GM19351 (cell line): ENCODE data around the gene NUSAP1.
"Not testable (repeated sequence)": the region's sequence is repeated elsewhere in the genome, so short reads cannot be mapped to it uniquely, and the experiment has no call there.

Experiments
- ATAC-seq: cut with Tn5 transposase; IDR thresholded peaks from one replicate; pipeline ENCODE4 v1.9.1; 2021; ENCODE audit warnings: mild to moderate bottlenecking, moderate library complexity; ENCODE audit not compliant: unreplicated experiment

The NUSAP1 gene

GRCh38 chr15:41331833-41332193 is 868 bp upstream of the NUSAP1 start:
- ATAC-seq, result no peak

DNA sequence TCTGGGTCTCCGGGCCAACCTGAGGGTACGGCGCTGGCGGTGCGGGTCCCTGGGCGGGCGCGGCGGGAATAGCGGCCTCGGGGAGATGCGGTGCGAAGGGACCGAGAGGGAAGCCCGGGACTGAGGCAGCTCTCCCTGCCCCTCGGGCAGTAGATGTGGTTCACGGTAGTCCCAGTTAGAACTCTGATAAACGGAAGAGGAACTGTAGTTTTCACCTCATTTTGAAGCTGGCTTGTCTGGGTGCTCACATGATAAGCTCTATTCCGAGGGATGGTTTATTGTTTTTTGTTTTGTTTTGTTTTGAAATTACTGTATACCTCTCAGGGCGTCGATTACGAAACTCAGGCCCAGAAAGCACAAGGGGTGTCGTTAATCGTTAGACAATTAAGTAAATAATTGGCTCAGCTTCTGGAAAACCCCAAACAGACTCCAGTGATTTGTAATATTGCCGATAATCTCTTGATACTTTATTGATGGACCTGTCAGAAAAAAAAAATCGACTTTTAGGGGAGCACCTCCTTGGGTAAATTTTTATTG is 413 bp downstream of the NUSAP1 start:
- ATAC-seq, result peak; percentile 13

GRCh38 chr15:41334293-41335120 is 1.8 kb downstream of the NUSAP1 start:
- ATAC-seq, result no peak

- no peak for ATAC-seq
These were observed 3.9 kb downstream of the NUSAP1 start for GRCh38 chr15:41336549-41336948.

GRCh38 chr15:41337047-41337446 is 4.4 kb downstream of the NUSAP1 start:
- no peak for ATAC-seq

DNA sequence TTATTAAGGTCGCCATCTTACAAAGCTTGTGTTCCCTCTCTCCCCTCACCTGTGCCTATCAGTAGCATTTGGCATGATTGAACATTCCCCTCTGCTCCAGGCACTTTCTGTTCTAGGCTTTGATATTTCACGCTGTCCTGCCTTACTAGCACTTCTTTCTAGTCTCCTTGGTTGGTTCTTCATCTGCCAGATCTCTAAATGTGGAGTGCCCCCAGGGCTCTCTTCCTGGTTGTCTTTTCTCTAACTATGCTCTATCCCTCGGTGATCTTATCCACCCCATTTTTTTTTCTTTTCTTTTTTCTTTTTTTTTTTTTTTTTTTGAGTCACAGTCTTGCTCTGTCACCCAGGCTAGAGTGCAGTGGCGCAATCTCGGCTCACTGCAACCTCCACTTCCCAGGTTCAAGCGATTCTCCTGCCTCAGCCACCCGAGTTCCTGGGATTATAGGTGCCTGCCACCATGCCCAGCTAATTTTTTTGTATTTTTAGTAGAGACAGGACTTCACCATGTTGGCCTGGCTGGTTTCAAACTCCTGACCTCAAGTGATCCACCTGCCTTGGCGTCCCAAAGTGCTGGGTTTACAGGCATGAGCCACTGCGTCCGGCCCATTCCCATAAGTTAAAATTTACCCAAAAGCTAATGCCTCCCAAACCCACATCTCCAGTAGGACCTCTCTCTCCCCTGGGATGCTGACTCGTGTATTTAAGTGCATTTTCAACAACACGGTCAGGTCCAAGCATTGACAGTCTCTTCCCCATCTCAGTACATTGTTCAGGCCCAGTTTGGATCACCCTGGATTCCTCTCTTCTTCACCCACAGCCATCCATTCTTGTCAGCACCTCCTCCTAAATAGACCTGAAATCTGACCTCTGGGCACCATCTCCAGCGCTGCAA is 5.2 kb downstream of the NUSAP1 start:
- no peak for ATAC-seq

DNA sequence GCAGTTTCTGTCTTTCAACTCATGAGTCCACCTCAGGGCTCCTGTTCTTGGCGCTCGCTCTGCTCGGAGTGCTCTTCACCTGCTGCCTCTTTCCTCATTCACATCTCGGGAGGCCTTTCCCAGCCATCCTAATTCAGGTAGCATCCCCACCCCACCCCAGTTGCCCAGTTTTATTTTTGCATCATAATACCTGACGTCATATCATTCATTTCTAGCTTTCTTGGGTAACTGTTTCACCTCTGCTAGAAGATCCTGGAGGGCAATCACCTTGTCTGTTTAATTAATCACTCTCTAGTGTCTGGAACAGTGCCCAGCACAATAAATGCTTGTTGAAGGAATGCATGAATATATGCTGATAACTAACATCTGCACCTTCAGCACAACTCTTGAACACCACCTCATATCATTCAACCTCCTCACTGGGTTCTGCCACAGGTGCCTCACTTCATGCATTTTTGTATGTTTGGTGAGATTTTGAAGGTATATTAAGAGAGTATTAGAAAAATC is 7.6 kb downstream of the NUSAP1 start:
- ATAC-seq, result no peak

- ATAC-seq, result no peak
These were observed 8.8 kb downstream of the NUSAP1 start for GRCh38 chr15:41341519-41341918.

GRCh38 chr15:41347236-41347635 is 14.6 kb downstream of the NUSAP1 start:
- ATAC-seq, result no peak

GRCh38 chr15:41350057-41350717 is 17.5 kb downstream of the NUSAP1 start:
- ATAC-seq, result no peak

DNA sequence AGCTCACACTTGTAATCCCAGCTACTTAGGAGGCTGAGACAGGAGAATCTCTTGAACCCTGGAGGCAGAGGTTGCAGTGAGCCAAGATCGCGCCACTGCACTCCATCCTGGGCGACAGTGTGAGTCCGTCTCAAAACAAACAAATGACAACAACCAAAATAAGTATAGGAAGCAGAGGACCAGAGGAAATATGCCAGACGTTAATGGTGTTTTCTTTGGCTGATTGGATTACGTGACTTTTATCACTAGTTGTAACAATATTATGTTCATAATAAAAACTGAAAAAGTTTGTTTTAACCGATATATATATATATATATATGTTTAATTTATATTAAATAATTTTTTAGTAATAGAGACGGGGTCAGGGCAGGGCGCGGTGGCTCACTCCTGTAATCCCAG is 21.7 kb downstream of the NUSAP1 start:
- ATAC-seq, result no peak

- no peak for ATAC-seq
These were observed 34.7 kb downstream of the NUSAP1 start for GRCh38 chr15:41367418-41367817.

- no peak for ATAC-seq
These were observed 45.3 kb downstream of the NUSAP1 start for GRCh38 chr15:41377978-41378377.

- ATAC-seq, result not testable (repeated sequence)
These were observed 51.5 kb downstream of the NUSAP1 start for GRCh38 chr15:41383974-41384749.

- ATAC-seq, result no peak
These were observed 55.0 kb downstream of the NUSAP1 start for GRCh38 chr15:41387646-41388045.

DNA sequence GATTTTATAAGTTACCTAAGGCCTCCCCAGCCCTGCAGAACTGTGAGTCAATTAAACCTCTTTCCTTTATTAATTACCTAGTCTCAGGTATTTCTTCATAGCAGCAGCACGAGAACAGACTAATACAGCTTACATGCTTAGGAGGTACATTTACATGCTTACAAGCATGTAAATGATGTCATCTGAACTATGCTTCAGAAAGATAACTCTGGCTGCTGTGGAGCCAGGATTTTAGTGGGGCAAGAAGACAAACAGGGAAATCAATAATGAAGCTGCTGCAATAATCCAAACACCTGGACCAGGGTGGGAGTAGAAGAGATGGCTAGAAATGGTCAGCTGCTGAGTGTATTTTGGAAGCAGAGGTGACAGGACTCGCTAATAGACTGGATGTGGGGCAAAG is 60.0 kb downstream of the NUSAP1 start:
- ATAC-seq, result no peak

GRCh38 chr15:41394924-41395323 is 62.2 kb downstream of the NUSAP1 start:
- ATAC-seq, result no peak

DNA sequence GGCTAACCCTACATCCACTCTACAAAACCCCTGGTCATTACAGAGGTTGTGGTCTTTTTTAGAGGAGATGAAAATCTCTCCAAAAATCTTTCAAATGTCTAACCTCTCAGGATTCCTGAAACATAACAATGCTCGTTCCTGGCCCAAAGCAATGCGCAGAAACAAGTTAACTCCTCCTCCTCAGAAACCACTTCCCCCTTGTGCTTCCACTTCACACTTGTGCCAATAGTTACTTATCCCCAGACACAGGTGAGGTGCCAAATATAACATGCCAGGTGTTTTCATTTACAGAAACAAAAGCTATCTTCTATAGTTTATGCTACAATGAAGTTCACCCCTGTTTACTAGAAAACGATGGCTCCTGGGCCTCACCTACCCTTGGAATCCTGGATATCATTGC is 63.4 kb downstream of the NUSAP1 start:
- no peak for ATAC-seq

- no peak for ATAC-seq
These were observed 69.2 kb downstream of the NUSAP1 start for GRCh38 chr15:41401904-41402267.

DNA sequence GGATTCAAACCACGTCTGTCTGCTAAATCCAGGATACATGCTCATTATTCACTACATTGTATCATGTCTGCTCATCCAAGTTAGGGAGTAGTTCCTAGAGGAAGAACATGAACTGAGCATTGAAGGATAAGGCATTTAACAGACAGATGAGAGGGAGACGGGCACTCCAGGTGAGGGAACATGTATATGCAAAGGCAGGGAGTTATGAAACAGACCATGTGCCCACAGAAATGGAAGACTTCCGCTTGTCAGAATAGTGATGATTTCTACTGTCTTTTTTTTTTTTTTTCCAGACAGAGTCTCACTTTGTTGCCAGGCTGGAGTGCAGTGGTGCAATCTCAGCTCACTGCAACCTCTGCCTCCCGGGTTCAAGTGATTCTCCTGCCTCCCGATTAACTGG is 74.7 kb downstream of the NUSAP1 start:
- ATAC-seq, result no peak
